ENCODE data around the gene PMM1.
"Not testable (repeated sequence)": the region's sequence is repeated elsewhere in the genome, so short reads cannot be mapped to it uniquely, and the experiment has no call there.

Gene PMM1

DNA sequence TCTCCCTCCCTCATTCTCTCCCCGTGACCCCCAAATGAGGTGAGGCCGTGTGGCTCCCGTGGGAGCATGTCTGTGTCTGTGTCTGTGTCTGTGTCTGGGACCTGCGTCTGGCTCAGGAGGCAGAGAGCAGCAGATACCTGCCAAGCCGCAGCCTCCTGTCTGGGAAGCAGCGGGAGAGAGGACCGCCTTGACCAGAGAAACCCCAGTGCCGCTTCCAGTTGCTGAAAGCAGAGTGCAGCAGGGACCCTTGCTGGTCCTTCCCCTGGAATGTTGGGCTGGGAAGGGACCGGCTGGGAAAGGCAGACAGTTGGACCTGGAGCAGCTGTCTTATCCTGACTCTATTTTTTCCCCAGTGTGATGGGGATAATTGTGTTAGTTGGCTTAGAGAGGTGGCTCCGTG, 28.3 kb downstream of the PMM1 start:
- CTCF ChIA-PET: no interaction called here
- TF ChIP-seq, protein P1, sequence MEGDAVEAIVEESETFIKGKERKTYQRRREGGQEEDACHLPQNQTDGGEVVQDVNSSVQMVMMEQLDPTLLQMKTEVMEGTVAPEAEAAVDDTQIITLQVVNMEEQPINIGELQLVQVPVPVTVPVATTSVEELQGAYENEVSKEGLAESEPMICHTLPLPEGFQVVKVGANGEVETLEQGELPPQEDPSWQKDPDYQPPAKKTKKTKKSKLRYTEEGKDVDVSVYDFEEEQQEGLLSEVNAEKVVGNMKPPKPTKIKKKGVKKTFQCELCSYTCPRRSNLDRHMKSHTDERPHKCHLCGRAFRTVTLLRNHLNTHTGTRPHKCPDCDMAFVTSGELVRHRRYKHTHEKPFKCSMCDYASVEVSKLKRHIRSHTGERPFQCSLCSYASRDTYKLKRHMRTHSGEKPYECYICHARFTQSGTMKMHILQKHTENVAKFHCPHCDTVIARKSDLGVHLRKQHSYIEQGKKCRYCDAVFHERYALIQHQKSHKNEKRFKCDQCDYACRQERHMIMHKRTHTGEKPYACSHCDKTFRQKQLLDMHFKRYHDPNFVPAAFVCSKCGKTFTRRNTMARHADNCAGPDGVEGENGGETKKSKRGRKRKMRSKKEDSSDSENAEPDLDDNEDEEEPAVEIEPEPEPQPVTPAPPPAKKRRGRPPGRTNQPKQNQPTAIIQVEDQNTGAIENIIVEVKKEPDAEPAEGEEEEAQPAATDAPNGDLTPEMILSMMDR (IDR thresholded peaks at IDR 0.05; ENCODE audit: control extremely low read depth, extremely low read depth, low read depth, missing control alignments): no peak
- POLR2A ChIA-PET: no interaction called here
- no peak for DNase-seq (ENCODE audit: extremely low spot score)

DNA sequence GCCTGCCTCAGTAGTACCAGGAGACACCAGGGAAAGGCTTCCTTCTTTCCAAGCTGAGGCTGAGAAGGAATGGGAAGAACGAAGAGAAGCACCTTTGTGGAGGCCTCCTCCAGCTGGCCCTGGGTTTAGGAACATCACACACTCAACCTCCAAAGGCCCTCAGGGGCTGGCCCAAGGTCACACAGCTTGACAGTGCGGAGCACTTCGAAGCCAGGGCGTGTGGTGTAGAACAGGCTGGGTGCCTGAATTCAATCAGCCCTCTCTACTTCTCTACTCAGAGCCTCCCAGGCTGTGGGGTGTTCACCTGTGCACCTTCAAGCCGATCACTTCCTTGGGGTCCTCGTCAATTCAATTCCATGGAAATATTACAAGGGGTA, 29.6 kb downstream of the PMM1 start:
- POLR2A ChIA-PET: no interaction called here
- TF ChIP-seq, protein P1 (IDR thresholded peaks at IDR 0.05; ENCODE audit: control extremely low read depth, extremely low read depth, low read depth, missing control alignments): no peak
- DNase-seq (ENCODE audit: extremely low spot score): no peak
- CTCF ChIA-PET: no interaction called here

DNA sequence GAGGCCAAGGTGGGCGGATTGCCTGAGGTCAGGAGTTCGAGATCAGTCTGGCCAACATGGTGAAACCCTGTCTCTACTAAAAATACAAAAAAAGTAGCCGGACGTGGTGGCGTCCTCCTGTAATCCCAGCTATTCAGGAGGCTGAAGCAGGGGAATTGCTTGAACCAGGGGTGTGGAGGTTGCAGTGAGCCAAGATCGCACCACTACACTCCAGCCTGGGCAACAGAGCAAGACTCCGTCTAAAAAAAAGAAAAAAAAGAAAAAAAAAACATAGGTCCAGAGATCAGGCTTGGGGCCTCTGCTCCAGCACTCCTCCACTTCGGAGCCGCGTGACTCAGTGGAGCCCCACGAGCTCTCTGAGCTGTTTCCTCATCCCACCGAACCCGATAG, 31.4 kb downstream of the PMM1 start:
- DNase-seq (ENCODE audit: extremely low spot score); POLR2A ChIA-PET: not testable (repeated sequence)
- CTCF ChIA-PET: interaction anchor here (2.1 to 2.5 kb wide), 2 partner anchors 10 to 155 kb away, joined by 7 to 10 read pairs; no protein-coding TSS in a partner anchor

DNA sequence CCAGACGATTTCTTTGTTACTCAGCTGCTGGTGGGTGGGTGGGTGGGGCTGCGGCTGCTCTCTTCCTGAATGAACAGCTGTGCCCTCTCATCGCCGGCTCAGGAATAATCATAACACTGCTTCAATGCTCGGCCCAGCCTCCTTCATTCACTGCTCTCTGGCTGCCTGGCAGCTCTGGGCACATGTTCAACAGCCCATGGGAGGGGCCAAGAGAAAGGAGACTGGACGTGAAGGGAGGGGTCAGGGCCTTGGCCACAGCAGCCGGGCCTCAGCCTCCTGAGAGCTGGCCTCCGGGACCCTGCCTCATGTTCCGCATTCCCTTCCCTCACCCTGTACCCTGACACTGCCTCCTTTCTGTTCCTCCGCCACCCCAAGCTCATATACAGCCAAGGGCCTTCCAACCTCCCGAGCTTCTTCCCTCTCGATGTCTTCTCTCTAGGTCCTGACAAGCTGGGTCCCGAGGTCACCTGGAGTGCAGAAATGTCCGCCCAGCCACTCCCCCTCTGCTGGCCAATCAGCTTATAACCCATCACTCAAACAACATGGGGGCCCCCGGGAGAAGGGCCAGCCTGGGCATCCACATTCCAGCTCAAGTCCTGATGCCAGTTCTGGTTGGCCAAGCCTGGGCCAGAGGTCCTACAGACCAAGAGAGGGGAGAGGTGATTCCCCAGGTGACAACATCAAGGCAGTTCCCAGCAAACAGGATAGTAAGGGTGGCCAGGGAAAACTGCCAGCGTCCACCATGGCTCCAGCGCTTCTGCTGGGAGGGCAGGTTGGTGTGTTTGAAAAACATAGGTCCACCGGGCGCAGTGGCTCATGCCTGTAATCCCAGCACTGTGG, 32.0 kb downstream of the PMM1 start:
- ChIA-PET POLR2A (no interaction called here), CTCF (interaction anchor here (0.5 to 2.5 kb wide), 7 partner anchors 10 to 154 kb away, joined by 3 to 10 read pairs (median 4); no protein-coding TSS in a partner anchor)
- DNase-seq (ENCODE audit: extremely low spot score): peak; percentile 65
- TF ChIP-seq, protein P1 (IDR thresholded peaks at IDR 0.05; ENCODE audit: control extremely low read depth, extremely low read depth, low read depth, missing control alignments): no peak

DNA sequence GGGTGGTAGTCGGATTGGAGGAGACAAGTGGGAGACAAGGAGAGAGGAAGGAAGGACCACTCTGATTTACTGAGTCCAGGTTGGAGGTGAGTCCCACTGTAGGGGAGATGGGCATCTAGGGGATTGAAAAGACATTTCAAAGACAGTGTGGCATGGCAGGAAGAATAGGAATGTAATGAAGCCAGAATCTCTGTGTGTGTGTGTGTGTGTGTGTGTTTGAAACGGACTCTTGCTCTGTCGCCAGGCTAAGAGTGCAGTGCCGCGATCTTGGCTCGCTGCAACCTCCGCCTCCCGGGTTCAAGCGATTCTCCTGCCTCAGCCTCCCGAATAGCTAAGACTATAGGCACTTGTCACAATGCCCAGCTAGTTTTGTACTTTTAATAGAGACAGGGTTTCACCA, 33.1 kb downstream of the PMM1 start:
- ChIA-PET POLR2A (no interaction called here), CTCF (interaction anchor here (1.3 to 2.5 kb wide), 5 partner anchors 11 to 29 kb away, joined by 3 to 10 read pairs (median 5); no protein-coding TSS in a partner anchor)
- no peak for DNase-seq (ENCODE audit: extremely low spot score)
- TF ChIP-seq, protein P1 (IDR thresholded peaks at IDR 0.05; ENCODE audit: control extremely low read depth, extremely low read depth, low read depth, missing control alignments): no peak

DNA sequence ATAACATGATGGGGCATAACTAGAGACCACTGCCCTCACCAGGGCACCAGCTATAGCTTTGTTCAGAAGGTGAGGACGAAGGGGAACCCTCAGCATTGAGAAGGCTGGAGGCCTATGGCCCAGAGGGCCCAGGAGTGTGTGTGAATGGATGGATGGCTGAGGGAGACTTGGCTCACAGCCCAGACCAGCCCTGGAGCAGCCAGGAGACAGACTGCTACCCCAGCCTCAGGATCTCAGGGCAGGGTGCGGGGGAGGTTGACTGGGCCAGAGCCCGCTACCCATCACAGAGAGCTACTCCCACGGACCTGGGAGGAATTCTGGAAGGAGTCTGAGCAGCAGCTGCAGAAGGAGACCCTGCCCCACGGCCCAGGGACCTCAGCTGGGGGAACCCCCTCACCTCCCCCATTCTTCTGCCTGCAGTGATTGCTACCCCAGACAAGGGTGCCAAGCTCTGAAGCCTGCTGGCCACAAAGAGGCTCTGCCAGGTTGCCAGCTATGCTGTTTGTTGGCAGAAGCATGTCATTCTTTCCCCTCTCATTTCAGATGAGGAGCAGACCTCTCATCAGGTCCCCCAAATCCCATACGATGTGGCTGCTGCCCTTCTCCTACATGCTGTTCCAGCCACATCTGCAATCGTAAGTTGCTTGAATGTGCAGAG, 34.2 kb downstream of the PMM1 start:
- TF ChIP-seq, protein P1 (IDR thresholded peaks at IDR 0.05; ENCODE audit: control extremely low read depth, extremely low read depth, low read depth, missing control alignments): no peak
- CTCF ChIA-PET: interaction anchor here (1.0 to 2.5 kb wide), 4 partner anchors 12 to 42 kb away, joined by 3 to 10 read pairs (median 6); no protein-coding TSS in a partner anchor
- DNase-seq (ENCODE audit: extremely low spot score): no peak
- POLR2A ChIA-PET: no interaction called here

Measured in GM10248 (cell line).